Stimulated activated CD8-positive, alpha-beta memory T cell treated with anti-CD3 and anti-CD28 coated beads, Interleukin-2, amount 100 ng/mL, for 48 hours (primary cell): Measurements from ENCODE around the gene LPA.

Experiments used
- DNase-seq, 2 donors: peaks; one replicate each; pipeline ENCODE4 v3.0.0-alpha.2; 2020; ENCODE audit warnings: low read depth in 2 of 2

The LPA gene

DNA sequence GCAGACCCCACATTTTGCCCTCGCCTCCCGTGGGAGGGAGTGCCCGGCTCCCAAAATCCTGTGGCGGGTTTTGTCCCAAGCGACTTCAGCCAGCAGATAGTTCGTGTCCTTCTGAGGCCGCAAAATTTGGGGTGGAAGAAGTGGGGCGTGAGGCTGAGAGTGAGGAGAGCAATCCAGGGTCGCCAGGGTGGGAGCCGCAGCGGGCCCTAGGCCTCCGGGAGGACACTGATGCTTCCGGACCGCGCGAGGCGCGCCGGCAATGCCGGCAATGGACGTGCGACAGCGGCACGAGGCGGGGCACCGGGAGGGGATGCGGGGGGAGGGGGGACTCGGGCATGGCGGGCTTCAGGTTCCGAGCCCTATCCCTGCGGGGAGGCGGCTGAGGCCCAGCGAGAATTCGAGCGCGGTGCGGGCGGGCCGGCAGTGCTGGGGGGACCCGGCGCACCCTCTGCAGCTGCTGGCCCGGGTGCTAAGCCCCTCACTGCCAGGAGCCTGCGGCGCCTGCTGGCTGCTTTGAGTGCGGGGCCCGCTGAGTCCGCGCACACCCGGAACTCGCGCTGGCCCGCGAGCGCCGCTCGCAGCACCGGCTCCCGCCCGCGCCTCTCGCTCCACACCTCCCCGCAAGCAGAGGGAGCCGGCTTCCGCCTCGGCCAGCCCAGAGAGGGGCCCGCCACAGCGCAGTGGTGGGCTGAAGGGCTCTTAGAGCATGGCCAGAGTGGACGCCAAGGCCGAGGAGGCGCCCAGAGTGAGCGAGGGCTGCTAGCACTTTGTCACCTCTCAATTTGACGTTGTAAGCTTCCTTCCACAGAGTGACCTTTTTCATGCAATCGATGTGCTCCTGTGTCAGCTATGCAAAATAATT, 143.8 kb downstream of the LPA start:
- DNase-seq = peak; percentile 57 to 62

DNA sequence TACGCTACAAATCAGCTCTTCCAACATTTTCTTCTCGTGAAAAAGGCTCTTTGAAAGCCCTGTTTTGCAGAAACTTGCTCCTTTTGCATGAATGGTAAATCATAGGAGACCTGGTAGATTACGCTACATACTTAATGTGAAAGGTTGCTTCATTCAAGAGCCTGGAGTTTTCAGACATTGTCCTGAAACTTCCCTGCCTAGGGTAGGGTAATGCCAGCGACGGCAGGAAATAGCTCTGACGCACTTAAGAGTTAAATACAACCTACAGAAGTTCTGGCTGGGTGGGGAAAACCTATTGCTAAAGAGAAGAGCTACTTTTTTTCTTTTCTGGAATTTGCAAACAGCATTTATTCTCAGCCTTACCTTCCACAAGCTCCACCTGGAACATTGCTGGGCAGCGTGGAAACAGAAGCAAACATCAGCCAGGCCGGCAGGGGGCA, 144.5 kb downstream of the LPA start:
- no peak for DNase-seq

DNA sequence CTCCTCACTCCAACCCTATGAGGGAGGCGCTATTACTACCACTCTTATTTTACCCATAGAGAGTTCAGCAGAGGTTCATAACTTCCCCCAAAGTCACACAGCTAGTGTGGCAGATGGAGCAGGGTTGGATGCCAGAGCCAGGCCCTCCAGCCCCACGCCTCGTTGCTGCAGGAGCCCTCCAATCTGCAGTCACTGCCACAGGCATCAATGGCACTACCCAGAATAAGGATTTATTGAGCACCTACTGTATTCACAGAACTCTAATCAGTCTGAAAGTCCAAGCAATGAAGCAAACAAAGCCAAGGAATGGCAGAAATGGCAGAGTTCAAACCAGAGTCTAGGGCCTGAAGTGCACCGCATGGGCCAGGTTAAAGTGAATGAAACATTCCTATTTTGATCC, 144.9 kb downstream of the LPA start:
- DNase-seq = no peak

DNA sequence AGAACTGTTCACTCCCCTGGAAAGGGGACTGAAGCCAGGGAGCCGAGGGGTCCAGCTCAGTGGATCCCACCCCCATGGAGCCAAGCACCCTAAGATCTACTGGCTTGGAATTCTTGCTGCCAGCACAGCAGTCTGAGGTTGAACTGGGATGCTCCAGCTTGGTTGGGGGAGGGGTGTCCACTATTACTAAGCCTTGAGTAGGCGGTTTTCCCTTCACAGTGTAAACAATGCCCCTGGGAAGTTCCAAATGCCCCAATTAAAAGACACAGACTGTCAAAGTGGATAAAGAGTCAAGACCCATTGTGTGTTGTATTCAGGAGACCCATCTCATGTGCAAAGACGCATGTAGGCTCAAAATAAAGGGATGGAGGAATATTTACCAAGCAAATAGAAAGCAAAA, 150.2 kb downstream of the LPA start:
- DNase-seq = no peak

DNA sequence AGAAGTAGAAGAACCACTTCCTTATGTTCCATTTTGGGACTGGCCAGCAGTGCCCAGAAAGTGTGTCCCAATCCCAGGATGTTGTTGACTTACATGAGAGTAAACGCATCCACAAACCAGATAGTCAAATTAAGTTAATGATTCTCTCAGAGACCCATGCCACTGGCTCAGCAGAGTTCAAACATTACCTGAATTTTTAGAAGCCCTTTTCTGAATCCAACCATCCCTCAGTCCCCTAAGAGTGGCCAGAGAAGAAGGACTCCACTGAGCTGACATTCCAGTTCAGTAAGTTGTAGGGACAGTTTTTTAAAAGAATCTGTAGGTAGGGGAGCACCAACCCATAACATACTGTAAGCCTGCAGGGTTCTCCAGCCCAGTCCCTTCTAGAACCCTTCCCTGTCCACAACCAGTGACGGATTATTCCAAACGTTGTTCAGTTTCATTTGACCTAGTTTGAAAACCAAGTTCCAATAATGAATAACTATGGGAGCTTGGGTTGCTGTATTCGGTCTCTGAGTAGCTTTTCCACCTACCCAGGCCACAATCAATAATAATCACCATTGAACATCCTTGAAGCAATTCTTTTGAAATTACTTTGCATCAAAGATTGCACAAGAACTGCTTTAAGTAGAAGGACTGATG, 153.0 kb downstream of the LPA start:
- no peak for DNase-seq

DNA sequence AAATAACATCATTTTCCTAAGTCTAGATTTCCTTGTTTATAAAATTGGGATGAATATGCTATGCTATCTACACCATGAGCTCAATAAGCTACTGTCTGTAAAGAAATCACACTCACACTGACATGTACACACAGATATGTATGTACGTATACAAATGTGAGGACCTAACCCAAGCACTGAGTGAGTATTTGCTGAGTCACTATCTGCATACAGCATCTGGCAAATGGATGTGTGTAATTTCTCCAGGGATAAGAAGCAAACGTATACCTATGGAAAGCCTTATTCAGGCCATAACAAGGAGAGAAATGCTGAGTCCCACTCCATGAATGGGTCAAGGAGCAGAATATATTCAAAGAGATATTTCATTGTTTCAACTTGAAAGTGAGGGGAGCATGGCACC, 153.9 kb downstream of the LPA start:
- no peak for DNase-seq

DNA sequence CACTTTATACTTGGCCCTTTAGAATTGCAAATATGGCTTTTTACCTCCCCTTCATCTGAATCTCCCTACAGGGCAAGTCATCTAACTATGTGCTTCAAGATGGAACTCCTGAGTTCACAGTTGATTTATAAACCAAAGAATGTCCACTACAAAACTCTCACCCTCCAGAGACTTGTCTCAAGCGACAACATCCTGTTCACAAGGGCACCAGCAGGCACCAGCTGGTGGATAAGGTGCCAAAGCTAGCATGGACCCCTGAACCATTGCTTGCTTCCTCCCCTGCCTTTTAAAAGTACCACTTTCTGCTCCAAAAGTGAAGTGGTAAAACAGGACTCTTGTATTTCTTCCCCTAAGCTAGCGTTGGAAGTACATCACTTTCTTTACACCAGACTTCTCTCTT, 154.5 kb downstream of the LPA start:
- DNase-seq = no peak

DNA sequence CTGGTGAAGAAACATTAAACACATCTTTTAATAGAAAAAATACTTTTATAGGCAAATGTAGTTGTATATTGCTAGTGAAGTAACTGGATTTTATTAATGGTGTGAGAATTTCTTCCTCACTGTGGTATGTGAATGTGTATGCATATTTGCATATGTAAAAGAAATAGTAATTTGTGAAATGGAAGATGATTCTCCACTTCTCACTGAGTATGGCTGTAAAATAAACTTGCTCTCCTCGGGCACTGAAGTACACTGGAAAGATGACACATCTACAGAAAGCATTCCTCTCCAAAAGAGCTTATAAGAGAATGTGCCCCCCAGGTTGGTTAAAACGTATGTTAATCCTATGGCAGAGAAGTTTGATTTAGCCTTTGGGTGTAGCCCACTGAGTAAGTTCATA, 155.5 kb downstream of the LPA start:
- no peak for DNase-seq

DNA sequence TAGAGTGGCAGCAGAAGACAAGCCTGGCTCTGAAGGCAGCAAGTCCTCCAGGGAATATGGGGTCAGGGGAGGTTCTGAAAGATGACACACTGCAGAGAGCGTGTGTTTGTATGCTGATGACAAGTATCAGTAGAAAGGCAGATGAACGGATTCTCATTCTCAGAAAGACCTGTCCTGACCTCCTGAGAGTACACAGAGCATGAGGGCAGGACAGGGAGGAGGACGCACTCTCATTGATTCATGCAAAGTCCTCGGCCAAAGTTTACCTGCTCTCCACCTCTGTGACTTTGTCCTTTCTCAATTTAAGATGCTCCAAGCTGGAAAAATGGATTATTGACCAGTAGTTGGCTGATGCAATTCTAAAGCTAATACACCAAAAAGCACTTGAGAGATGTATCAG, 156.7 kb downstream of the LPA start:
- DNase-seq = no peak

DNA sequence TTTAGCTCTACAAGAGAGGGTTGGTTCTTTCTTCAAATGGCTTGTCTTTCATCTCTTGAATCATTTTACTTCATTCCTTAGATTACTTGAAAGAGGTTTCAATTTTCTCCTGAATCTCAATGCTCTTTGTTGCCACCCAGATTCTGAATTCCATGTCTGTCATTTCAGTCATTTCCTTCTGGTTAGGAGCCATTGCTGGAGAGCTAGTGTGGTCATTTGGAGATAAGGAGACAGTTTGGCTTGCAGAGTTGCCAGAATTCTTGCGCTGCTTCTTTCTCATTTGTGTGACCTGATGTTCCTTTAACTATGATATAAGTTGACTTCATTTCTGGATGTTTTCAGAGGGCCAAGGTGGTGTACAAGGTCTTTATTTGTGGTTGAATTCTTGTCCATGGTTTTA, 158.1 kb downstream of the LPA start:
- DNase-seq = no peak

DNA sequence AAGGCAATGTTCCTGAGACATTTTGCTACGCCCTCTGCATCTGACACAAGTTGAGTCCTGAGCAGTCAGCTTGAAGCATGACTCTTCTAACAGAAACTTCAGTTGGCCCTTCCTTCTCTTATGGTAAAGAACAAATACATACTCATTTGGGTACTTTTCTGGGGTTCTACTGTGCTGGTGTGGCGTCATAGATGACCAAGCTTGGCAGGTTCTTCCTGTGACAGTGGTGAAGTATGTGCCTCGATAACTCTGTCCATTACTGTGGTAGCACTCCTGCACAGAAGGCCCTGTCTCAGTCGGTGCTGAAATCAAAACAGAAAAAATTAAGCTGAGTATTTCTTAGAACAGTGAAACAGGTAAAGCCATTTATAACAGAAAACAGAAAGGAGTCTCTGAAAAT, 163.4 kb downstream of the LPA start:
- DNase-seq = no peak

DNA sequence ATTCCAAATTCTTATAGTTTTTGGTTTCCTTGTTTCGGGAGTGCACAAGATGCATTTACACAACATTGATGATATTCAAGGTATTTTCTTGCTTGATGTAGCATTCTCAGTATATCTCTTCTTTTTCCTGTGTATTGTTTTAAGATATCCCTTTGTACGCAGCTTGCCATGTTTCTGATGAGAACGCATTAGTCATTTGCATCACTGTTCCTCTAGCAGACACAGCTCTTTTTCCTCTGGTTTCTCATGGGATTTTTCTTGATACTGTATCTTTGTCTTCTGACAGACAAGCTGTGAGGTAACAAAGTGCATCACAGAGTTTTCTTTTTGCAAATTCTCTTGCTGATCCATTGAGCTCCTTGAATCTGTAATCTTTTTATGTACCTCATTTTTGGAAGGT, 169.5 kb downstream of the LPA start:
- no peak for DNase-seq

DNA sequence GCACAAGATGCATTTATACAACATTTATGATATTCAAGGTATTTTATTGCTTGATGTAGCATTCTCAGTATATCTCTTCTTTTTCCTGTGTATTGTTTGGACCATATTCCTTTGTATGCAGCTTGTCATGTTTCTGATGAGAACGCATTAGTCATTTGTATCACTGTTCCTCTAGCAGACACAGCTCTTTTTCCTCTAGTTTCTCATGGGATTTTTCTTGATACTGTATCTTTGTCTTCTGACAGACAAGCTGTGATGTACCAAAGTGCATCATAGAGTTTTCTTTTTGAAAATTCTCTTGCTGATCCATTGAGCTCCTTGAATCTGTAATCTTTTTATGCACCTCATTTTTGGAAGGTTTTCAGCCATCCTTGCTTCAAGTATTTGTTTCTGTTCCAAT, 175.0 kb downstream of the LPA start:
- no peak for DNase-seq

DNA sequence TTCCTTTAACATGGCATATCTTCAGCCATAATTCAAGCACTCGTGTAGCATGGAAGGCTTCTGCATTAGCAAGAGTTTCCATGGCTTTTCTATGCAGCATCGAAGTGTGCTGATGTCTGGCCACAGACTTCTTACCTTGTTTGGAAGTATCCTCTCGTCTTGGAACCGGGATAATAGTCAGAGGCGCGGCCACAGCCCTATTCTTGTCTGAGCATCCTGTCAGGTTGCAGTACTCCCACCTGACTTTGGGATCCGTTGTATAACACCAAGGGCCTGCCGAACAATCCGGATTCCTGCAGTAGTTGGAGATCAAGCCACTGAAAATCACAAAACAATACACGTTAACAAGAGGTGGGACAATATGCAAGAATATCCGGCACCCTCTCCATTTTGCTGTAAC, 177.0 kb downstream of the LPA start:
- no peak for DNase-seq
